ENCODE data around the gene ADTRP. TPM values are rescaled to one million over a fixed set of nuclear protein-coding genes. Genes with fewer than 3 reads are reported as not detected.

ADTRP gene
- total and polyA plus RNA-seq, 2 donors (not counting 1 experiment from before 2014, with no cell fraction given): 0.18 to 1.2 TPM

DNA sequence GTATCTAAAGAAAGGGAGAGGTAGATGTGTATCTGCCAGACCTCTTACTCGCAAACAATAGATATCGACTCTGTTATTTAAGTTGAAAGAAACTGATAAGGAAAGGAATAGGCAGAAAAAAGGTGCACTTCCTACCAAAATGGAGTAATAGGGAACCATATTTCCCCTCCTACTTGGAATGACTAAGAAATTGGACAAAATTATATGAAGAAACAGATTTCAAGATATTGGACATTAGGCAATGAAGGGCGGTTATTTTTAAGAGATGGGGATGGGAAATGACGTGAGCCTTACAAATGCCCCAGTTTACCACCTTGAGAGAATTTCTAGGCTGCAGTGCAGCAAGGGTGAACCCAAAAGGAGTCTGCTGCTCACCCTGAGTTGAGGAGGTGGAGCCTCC is 108.9 kb downstream of the ADTRP start:
- TF ChIP-seq EZH2 (IDR thresholded peaks at IDR 0.05; ENCODE audit: borderline replicate concordance, insufficient read depth, low read depth, low read length, poor library complexity, severe bottlenecking): no peak
- TF ChIP-seq, protein P1, sequence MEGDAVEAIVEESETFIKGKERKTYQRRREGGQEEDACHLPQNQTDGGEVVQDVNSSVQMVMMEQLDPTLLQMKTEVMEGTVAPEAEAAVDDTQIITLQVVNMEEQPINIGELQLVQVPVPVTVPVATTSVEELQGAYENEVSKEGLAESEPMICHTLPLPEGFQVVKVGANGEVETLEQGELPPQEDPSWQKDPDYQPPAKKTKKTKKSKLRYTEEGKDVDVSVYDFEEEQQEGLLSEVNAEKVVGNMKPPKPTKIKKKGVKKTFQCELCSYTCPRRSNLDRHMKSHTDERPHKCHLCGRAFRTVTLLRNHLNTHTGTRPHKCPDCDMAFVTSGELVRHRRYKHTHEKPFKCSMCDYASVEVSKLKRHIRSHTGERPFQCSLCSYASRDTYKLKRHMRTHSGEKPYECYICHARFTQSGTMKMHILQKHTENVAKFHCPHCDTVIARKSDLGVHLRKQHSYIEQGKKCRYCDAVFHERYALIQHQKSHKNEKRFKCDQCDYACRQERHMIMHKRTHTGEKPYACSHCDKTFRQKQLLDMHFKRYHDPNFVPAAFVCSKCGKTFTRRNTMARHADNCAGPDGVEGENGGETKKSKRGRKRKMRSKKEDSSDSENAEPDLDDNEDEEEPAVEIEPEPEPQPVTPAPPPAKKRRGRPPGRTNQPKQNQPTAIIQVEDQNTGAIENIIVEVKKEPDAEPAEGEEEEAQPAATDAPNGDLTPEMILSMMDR (IDR thresholded peaks at IDR 0.05): no peak
- H3K79me2 ChIP-seq (ENCODE audit: control insufficient read depth, insufficient read depth, low read length): no peaks in the 10 kb centered on the region
- H3K4me1 Mint-ChIP-seq: no peaks in the 10 kb centered on the region

DNA sequence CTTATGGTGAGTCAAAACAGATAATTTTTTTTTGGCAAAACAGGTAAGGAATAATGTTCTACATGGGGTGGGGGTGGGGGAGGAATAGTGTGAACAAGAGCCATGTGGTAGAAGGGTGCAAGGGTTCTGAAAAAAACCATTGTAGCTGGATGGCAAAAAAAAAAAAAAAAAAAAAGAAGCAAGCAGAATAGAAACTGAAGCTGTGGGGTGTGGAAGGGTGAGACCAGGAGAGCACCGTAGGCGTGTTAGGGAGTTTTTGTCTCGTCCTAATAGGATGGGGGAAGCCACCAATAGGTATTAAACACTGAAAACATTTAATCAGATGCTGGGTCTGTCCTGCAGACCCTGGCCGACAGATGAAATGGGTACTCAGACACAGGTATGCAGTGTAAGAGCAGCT is 110.1 kb downstream of the ADTRP start:
- Histone ChIP-seq H3K4me1 (ENCODE audit: control insufficient read depth in 2 of 2, insufficient read depth in 2 of 2, low read length in 2 of 2) (no peaks in the 10 kb centered on the region), H3K9me3 (ENCODE audit: control extremely low read depth in 1 of 3, control insufficient read depth in 2 of 3, insufficient read depth in 1 of 3, low read length in 2 of 3) (no peaks in the 10 kb centered on the region), H3K4me2 (replicated peaks; ENCODE audit: low read depth, low read length, poor library complexity, severe bottlenecking) (no peak overlapping the region), H3K27me3 (replicated peaks in 1 of 4; ENCODE audit: control extremely low read depth in 1 of 4, control insufficient read depth in 3 of 4, insufficient read depth in 4 of 4, low read length in 3 of 4) (peaks cover 0 to 11% (median 5%) of the 10 kb centered on the region in 4 experiments), H3K79me2 (ENCODE audit: control insufficient read depth, insufficient read depth, low read length) (no peaks in the 10 kb centered on the region), H2AFZ (ENCODE audit: insufficient read depth, low read depth, low read length, poor library complexity, severe bottlenecking) (no peak overlapping the region), H3K27ac (ENCODE audit: low read length in 2 of 2) (no peak overlapping the region), H3K4me3 (ENCODE audit: control extremely low read depth in 1 of 5, extremely low read depth in 1 of 5, insufficient read depth in 1 of 5, low read depth in 2 of 5, low read length in 4 of 5) (no peak overlapping the region), H4K20me1 (ENCODE audit: control insufficient read depth, insufficient read depth, low read length, poor library complexity, severe bottlenecking) (no peaks in the 10 kb centered on the region), H3K36me3 (replicated peaks in 1 of 2; ENCODE audit: control extremely low read depth in 1 of 2, control insufficient read depth in 1 of 2, extremely low read depth in 1 of 2, insufficient read depth in 2 of 2, low read length in 1 of 2) (no peaks in the 10 kb centered on the region), H3K9ac (ENCODE audit: low read length) (no peak overlapping the region)
- H3K27ac Mint-ChIP-seq: no peak overlapping the region
- POLR2A ChIA-PET: no interaction called here
- no peak for TF ChIP-seq EZH2 (IDR thresholded peaks at IDR 0.05; ENCODE audit: borderline replicate concordance, insufficient read depth, low read depth, low read length, poor library complexity, severe bottlenecking)
- TF ChIP-seq, protein P1 (IDR thresholded peaks at IDR 0.05): no peak
- H3K4me1 Mint-ChIP-seq: no peaks in the 10 kb centered on the region
- DNase-seq: no peak
- peaks cover 44% of the 10 kb centered on the region for H3K27me3 Mint-ChIP-seq
- CTCF ChIA-PET: interaction anchor here (0.7 to 3.8 kb wide), 5 partner anchors 11 to 937 kb away, joined by 3 to 18 read pairs (median 4); no protein-coding TSS in a partner anchor
- whole genome bisulfite sequencing (ENCODE audit: insufficient coverage): 74% methylated on average over 4 of the region's 4 CpGs
- no peaks in the 10 kb centered on the region for H3K9me3 Mint-ChIP-seq (ENCODE audit: insufficient read depth)
- H3K4me3 Mint-ChIP-seq: no peak overlapping the region
- ATAC-seq (ENCODE audit: low read depth): no peak
- intact Hi-C loops (cut with micrococcal nuclease): no loop called here

More for the DNA sequence above, 108.9 kb downstream of the ADTRP start:
- H2AFZ ChIP-seq (ENCODE audit: insufficient read depth, low read depth, low read length, poor library complexity, severe bottlenecking): no peak overlapping the region
- ChIA-PET POLR2A (no interaction called here), CTCF (no interaction called here)
- H3K27ac Mint-ChIP-seq: no peak overlapping the region
- H3K9ac ChIP-seq (ENCODE audit: low read length): no peak overlapping the region
- no peaks in the 10 kb centered on the region for H3K36me3 ChIP-seq (replicated peaks in 1 of 2; ENCODE audit: control extremely low read depth in 1 of 2, control insufficient read depth in 1 of 2, extremely low read depth in 1 of 2, insufficient read depth in 2 of 2, low read length in 1 of 2)
- H3K27me3 Mint-ChIP-seq: peaks cover 33% of the 10 kb centered on the region
- H3K27me3 ChIP-seq (replicated peaks in 1 of 4; ENCODE audit: control extremely low read depth in 1 of 4, control insufficient read depth in 3 of 4, insufficient read depth in 4 of 4, low read length in 3 of 4): peaks cover 0 to 11% (median 4%) of the 10 kb centered on the region in 4 experiments
- ATAC-seq (ENCODE audit: low read depth) (no peak), DNase-seq (no peak)
- no peaks in the 10 kb centered on the region for H3K4me1 ChIP-seq (ENCODE audit: control insufficient read depth in 2 of 2, insufficient read depth in 2 of 2, low read length in 2 of 2)
- H4K20me1 ChIP-seq (ENCODE audit: control insufficient read depth, insufficient read depth, low read length, poor library complexity, severe bottlenecking): no peaks in the 10 kb centered on the region
- intact Hi-C loops (cut with micrococcal nuclease): no loop called here
- H3K4me3 ChIP-seq (ENCODE audit: control extremely low read depth in 1 of 5, extremely low read depth in 1 of 5, insufficient read depth in 1 of 5, low read depth in 2 of 5, low read length in 4 of 5): no peak overlapping the region
- WGBS (ENCODE audit: insufficient coverage): no CpG with 5 or more reads among the region's 4 CpGs
- H3K9me3 Mint-ChIP-seq (ENCODE audit: insufficient read depth): no peaks in the 10 kb centered on the region
- H3K4me3 Mint-ChIP-seq: no peak overlapping the region
- no peak overlapping the region for H3K27ac ChIP-seq (ENCODE audit: low read length in 2 of 2)
- H3K4me2 ChIP-seq (replicated peaks; ENCODE audit: low read depth, low read length, poor library complexity, severe bottlenecking): no peak overlapping the region
- no peaks in the 10 kb centered on the region for H3K9me3 ChIP-seq (ENCODE audit: control extremely low read depth in 1 of 3, control insufficient read depth in 2 of 3, insufficient read depth in 1 of 3, low read length in 2 of 3)

Data from B cell (primary cell).